GM19455 (cell line): ENCODE results near the gene CCL24.
"Not testable (repeated sequence)": the region's sequence is repeated elsewhere in the genome, so short reads cannot be mapped to it uniquely, and the experiment has no call there.

Experiments used
- ATAC-seq: cut with Tn5 transposase; IDR thresholded peaks from one replicate; pipeline ENCODE4 v1.9.1; 2021; ENCODE audit not compliant: unreplicated experiment

Gene CCL24

GRCh38 chr7:75820688-75821087 lies 7.1 kb upstream of the CCL24 start:
- no peak for ATAC-seq

GRCh38 chr7:75819711-75820110 lies 6.1 kb upstream of the CCL24 start:
- ATAC-seq: no peak

GRCh38 chr7:75818472-75818871 lies 4.9 kb upstream of the CCL24 start:
- ATAC-seq: no peak

- no peak for ATAC-seq
Measured at GRCh38 chr7:75817116-75817515, 3.5 kb upstream of the CCL24 start.

- no peak for ATAC-seq
Measured at GRCh38 chr7:75815418-75816064, 1.9 kb upstream of the CCL24 start.

- ATAC-seq: no peak
Measured at GRCh38 chr7:75814407-75814947, 871 bp upstream of the CCL24 start.

- no peak for ATAC-seq
Measured at GRCh38 chr7:75813084-75813483, 522 bp downstream of the CCL24 start.

- no peak for ATAC-seq
Measured at GRCh38 chr7:75811894-75812678, 1.5 kb downstream of the CCL24 start.

GRCh38 chr7:75809396-75809795 lies 4.2 kb downstream of the CCL24 start:
- no peak for ATAC-seq

GRCh38 chr7:75808106-75808505 lies 5.5 kb downstream of the CCL24 start:
- no peak for ATAC-seq

- no peak for ATAC-seq
Measured at GRCh38 chr7:75807452-75807851, 6.2 kb downstream of the CCL24 start.

GRCh38 chr7:75806560-75807307 lies 6.9 kb downstream of the CCL24 start:
- ATAC-seq: no peak

- no peak for ATAC-seq
Measured at GRCh38 chr7:75804705-75805104, 8.9 kb downstream of the CCL24 start.

GRCh38 chr7:75804004-75804403 lies 9.6 kb downstream of the CCL24 start:
- no peak for ATAC-seq

- no peak for ATAC-seq
Measured at GRCh38 chr7:75802552-75802821, 11.1 kb downstream of the CCL24 start.

GRCh38 chr7:75798770-75799169 lies 14.8 kb downstream of the CCL24 start:
- no peak for ATAC-seq

- no peak for ATAC-seq
Measured at GRCh38 chr7:75796420-75796819, 17.2 kb downstream of the CCL24 start.

GRCh38 chr7:75795831-75796285 lies 17.7 kb downstream of the CCL24 start:
- no peak for ATAC-seq

- no peak for ATAC-seq
Measured at GRCh38 chr7:75793676-75794075, 19.9 kb downstream of the CCL24 start.

GRCh38 chr7:75792567-75792966 lies 21.0 kb downstream of the CCL24 start:
- not testable (repeated sequence) for ATAC-seq

- ATAC-seq: no peak
Measured at GRCh38 chr7:75789361-75789924, 24.2 kb downstream of the CCL24 start.
